ENCODE results near the gene MAML3.
"Not testable (repeated sequence)": the region's sequence is repeated elsewhere in the genome, so short reads cannot be mapped to it uniquely, and the experiment has no call there.

MAML3 gene

DNA sequence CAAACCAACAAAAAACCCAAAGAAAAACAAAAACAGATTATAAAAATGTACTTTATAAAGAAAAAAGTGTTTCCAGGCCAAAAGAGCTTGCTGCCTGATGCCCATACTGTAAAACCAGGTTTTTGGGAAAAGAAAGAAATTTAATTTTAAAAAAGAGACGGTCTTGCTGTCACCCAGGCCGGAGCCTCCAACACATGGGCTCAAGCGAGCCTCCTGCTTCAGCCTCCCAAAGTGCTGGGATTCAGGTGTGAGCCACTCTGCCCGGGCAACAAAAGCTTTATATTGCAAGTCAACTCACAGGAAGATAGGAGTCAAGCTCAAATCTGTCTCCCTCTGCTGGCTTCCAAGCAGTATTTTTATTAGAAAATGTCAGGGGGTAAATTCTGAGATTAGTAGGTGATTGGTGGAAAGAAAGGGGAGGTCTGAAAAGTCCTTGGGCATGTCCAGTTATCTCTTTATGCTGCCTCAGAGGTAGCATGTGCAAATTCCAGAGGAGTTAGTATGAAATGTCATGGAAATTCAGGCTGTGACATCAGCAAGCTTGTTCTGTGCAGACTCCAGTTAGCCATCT lies 449.0 kb downstream of the MAML3 start:
- no peak for DNase-seq

GRCh38 chr4:139700568-139700967 lies 453.4 kb downstream of the MAML3 start:
- DNase-seq = no peak

GRCh38 chr4:139698167-139698925 lies 455.6 kb downstream of the MAML3 start:
- DNase-seq = not testable (repeated sequence)

- no peak for DNase-seq
Measured at GRCh38 chr4:139696491-139696890, 457.5 kb downstream of the MAML3 start.

DNA sequence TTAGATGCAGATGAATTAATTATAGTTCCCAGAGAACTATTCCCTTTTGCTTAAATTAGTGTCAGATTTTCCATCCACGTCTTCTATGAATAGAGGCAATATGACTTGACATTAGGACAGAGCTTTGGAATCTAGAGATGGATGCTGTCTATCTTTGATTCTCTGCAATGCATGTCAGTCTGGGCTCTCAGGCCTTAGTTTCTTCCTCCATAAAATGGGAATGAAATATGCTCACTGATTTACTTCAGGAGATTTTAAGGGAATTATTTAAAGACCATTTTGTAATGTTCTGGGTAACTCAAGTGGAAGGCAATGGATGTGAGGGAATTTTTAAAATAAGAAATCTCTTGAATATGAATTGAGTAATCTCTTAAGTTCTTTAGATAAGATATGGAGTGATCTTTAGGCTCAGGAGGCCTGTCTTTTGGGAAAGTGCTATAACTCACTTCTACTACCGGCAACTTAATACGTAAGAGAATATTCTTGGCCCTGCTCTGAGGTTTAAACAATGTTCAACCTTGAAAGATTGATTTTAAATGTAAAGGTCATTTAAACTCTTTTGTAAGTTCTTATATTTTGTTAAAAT lies 459.4 kb downstream of the MAML3 start:
- DNase-seq = no peak

DNA sequence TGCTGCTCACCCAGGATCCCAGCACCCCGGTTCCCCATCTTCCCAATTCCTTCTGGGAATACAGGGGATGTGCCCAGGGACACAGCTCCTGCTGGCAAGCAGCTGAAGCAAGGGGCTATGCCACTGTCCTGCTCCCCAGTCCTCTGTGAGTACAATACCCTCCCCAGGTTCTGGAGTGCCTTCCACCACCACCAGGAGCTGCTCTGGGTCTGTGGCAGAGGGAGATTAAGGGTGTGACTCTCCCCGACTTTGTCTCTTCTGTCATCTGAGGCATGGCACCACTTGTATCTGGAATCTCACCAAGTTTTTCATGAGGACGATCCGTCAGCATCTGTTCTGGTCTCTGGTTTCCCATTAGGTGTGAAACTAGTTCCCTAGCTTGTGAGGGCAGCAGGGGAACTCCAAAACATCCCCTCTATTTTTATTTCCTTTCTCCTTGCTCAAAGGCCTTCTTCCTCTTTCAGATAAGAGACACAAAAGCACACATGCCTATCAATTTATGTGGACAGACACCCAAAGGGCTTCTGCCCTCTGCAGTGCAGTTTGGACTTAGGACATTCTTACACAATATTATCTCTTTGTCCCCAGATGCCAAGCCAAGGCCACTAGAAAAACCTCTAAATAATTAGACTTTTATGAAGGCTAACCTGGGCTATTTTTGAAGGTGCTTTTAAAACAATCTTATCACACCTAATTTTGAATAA lies 461.5 kb downstream of the MAML3 start:
- no peak for DNase-seq

DNA sequence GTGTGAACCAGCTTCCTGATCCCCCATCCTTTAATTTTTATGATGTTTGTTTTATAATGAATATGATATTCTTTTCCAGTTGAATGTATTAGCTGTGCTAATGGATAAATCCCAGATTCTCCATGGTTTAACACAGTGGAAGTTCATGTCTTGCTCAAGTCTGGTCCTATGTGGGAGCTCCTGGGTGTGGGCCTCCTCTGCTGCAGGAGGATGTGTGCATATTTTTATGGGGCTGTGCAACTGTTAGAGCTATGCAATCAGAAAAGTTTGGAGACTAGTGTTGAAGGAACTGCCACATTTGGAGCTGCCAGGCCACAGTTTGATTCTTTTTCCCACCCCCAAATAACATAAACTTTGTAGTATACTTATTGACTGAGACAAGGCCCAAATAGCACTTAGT lies 463.6 kb downstream of the MAML3 start:
- no peak for DNase-seq

GRCh38 chr4:139689093-139689722 lies 464.8 kb downstream of the MAML3 start:
- DNase-seq = peak; percentile 59

DNA sequence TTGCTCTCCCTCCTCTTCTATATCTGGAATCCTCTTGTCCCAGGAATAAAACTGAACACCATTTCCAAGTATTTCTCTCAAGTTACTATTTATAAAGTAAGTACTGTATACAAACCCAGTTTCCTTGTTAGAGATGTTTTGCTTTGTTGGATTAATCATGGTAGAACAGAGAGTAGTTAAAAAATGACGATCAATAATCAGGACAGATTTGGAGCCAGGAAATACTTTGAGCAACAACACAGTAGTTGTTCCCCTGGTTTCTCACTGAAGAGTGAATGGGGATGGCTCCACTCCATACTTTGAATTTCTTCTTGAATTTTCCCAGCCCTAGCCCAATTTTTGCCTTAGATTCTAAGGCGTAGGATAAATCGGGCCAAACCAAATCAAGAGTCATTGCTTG lies 467.0 kb downstream of the MAML3 start:
- DNase-seq = no peak

DNA sequence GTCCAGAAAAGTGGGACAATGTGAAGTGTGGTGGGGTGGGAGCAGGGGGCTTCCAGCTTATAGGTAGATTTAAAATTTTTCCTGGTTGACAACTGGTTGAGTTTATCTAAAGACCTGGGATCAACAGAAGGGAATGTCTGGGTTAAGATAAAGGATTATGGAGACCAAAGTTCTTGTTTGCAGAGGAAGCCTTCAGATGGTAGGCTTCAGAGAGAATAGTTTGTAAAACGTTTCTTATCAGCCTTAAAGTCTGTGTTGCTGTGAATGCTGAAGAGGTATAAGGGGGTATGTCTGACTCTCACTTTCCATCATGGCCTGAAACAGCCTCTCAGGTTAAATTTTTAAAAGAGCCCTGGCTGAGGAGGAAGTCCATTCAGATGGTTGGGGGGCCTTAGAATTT lies 467.9 kb downstream of the MAML3 start:
- DNase-seq = no peak

GRCh38 chr4:139685180-139685579 lies 468.8 kb downstream of the MAML3 start:
- DNase-seq = no peak

DNA sequence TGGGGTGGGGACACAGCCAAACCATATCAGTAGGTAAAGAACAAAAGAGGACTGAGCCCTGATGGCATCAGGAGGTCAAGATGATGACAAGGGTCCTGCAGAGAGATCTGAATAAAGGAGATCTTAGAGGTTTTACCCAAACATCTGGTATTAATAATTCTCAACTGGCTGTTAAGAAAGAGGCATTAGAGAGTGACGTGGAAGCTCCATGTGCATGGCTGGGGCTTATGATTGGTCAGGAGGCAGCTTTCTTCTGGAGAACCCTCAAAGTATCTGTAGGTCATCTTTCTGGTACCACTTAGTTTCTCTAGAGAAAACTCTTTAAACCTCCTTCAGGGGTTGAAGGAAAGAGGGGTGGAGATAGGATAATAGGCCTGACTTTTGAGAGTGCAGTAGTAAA lies 469.6 kb downstream of the MAML3 start:
- no peak for DNase-seq

- no peak for DNase-seq
Measured at GRCh38 chr4:139682741-139683151, 471.2 kb downstream of the MAML3 start.

DNA sequence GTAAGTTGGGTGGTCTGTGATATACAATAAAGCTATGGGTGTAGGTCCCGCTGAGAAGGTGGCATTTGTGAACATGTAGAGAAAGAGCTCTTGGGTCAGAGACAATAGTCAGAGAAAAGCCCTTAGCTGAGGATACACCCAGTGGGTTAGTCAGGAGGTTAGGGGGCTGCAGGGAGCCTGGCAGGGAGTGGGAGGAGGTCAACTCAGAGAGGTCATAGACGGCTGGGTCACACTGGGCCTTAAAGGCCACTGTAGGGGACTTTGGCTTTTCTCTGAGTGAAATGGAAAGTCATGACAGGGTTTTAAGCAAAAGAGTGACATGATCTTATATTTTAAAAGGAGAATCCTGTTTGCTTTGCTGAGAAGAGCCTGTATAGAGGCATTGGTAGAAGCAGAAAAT lies 471.7 kb downstream of the MAML3 start:
- no peak for DNase-seq

DNA sequence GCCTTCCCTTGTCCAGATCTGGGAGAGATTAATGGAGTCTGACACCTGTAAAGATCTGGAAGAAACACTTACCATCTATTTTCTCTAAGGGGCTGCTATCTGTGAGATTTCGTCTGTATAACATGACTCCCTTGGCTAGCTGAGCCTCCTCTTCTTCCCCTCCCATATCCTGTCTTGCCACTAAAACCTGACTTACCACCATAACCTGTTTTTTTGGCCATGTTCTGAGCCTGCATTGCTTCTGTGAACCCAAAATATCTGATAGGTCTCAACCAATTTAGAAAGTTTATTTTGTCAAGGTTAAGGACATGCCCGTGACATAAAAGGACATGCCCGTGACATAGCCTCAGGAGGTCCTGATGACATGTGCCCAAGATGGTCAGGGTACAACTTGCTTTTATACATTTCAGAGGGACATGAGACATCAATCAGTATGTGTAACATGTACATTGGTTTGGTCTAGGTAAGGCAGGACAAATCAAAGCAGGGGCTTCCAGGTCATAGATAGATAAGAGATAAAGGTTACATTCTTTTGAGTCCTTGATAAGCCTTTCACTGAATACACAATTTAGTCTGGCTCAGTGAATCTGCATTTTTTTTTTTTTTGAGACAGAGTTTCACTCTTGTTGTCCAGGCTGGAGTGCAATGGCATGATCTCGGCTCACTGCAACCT lies 476.9 kb downstream of the MAML3 start:
- DNase-seq = no peak

DNA sequence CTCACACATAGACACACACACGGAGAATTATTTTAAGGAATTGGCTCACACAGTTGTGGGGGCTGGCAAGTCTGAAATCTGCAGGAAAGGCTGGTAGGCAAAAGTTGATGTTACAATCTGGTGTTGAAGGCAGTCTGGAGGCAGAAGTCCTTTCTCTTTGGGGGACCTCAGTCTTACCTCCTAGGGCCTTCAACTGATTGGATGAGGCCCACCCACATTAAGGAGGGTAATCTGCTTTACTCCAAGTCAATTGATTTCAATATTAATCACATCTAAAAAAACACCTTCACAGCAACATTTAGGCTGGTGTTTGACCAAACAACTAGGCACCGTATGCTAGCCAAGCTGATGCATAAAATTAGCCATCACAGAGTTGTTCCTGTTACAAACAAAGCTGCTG lies 477.6 kb downstream of the MAML3 start:
- no peak for DNase-seq

DNA sequence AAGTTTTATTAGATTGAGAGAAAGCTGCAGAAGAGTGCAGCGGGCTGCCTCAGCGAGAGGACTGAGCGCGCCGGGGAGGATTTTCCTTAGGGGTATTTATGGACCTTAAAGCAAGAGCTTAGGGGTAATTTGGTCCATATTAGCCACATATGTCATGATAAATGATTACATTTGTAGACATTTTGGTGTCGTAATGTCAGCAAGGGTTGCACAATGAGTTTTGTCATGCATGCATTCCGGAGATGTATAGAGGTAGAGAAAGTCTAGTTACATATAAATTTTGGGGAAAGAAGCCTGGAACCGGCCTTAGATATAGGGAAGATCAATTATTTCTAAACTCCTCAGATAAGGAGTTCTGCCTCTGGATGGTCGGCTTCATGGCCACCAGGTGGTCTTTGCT lies 478.3 kb downstream of the MAML3 start:
- no peak for DNase-seq

DNA sequence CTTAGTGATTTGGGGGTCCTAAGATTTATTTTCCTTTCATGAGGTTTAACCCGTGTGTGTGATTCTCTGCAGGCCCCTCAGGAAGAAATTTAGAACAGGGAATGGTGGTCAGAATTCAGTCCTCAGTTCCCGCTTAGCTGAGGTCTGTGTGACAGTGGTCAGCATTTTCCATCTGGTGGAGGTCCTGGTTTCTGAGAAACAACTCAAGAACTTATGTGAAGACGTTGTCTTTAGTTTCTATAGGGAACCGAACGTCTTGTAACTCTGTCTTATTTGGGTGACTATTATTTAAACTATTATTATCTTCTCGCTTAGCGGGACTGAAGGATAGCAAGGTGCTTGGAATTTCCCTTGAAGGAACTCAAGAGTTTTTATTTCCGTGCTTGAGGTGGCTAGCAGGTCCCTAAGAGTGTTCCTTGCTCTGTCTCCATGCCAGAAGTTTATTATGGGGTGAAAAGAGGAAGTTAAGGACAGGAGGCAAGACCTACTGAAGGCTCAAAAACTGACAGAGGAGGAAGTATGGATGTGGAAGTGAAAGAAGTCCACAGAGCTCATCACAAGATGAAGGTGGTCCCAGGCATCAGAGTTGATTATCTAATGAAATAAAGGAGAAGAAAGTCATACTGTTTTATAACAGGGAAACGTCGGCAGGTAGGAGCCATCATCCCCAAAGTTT lies 479.0 kb downstream of the MAML3 start:
- DNase-seq = no peak

GRCh38 chr4:139672732-139673131 lies 481.3 kb downstream of the MAML3 start:
- peak; percentile 40 for DNase-seq

GRCh38 chr4:139672215-139672614 lies 481.8 kb downstream of the MAML3 start:
- DNase-seq = no peak

- DNase-seq = no peak
Measured at GRCh38 chr4:139670775-139671174, 483.2 kb downstream of the MAML3 start.

DNA sequence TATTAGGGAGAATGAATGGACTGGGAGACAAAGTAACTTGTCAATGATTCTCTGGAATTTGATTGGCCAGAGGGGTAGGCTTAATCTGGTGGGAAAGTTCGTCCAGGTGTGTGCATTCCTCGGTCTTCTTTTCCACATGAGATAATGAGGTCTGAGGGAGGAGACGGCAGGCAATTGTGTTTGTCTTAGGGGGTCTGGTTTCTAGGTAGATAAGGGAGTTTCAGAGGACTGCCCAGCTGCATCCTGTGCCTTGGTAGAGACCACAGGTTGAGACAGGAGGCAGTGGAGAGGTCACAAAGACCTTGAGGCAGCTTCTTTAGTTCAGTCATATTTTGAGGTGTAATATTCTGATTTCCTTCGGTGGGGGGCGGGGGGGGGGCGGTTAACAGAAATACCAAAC lies 484.1 kb downstream of the MAML3 start:
- DNase-seq = no peak

Data from NCI-H524 treated with DMSO at 0.1 percent for 48 hours (cell line).